Body of pancreas (tissue), 4 donors: Measurements from ENCODE around the gene BIRC2. TPM values are rescaled to one million over a fixed set of nuclear protein-coding genes. Genes with fewer than 3 reads are reported as not detected.

Experiments used
- ATAC-seq: fragments of 150-250 bp; one replicate; pipeline ENCODE4 v1.9.1; 2016
- DNase-seq, 4 donors: peaks; one replicate each; pipeline ENCODE4 v3.0.0-alpha.2; 2019
- H3K27ac ChIP-seq, 4 donors: fragments of 200-600 bp; sonication (generic); 1 replicate in 3 of 4; 2 replicates in 1 of 4; pipeline versions ENCODE4 v1.5.1 to v1.6.1; 2016 to 2019; ENCODE audit warnings: mild to moderate bottlenecking in 1 of 4, mixed read lengths in 1 of 4, moderate library complexity in 1 of 4
- H3K27me3 ChIP-seq, 2 donors: fragments of 200-600 bp; sonication (generic); one replicate each; pipeline ENCODE4 v1.6.0; 2016; ENCODE audit warnings: mild to moderate bottlenecking in 1 of 2
- H3K36me3 ChIP-seq, 2 donors: fragments of 200-600 bp; sonication (generic); replicated peaks in 1 of 2; 2 replicates each; pipeline ENCODE4 v1.5.1; 2016; ENCODE audit warnings: low read depth in 2 of 2; ENCODE audit not compliant: insufficient read depth in 1 of 2
- H3K4me1 ChIP-seq: fragments of 200-600 bp; sonication (generic); one replicate; pipeline ENCODE4 v1.6.0; 2016
- H3K4me3 ChIP-seq, 2 donors: fragments of 200-600 bp; sonication (generic); 1 replicate in 1 of 2; 2 replicates in 1 of 2; pipeline ENCODE4 v1.5.1; 2016 to 2019
- H3K9me3 ChIP-seq, 3 donors: fragments of 200-600 bp; sonication (generic); 1 replicate in 2 of 3; 2 replicates in 1 of 3; pipeline ENCODE4 v1.5.1; 2016
- POLR2A ChIP-seq, 3 donors: fragments of 450-650 bp; IDR thresholded peaks; one replicate each; pipeline ENCODE4 v1.6.1; 2016; ENCODE audit warnings: antibody characterized with exemption in 3 of 3, mild to moderate bottlenecking in 2 of 3
- WGBS, 2 donors: methylation state at CpG; one replicate each; pipeline ENCODE4 v1.1.5; 2017; 5-methylcytosine and 5-hydroxymethylcytosine counted together
- intact Hi-C: fragments of 100-400 bp; cut with DNase I; formaldehyde crosslinking; loops from one replicate; pipeline ENCODE4 v1.15.1; 2023
- total RNA-seq, 2 donors: library from RNA; depleted of rRNA; stranded (reverse); fragments of >200 nt; gene quantifications; one replicate each; pipeline ENCODE4 v1.1.0, GENCODE V29; 2016
- TF ChIP-seq, protein P1 (sequence below), 7 experiments: fragments of 450-650 bp in 4 of 7; fragments of 200-600 bp in 3 of 7; sonication (generic) in 3 of 7; IDR thresholded peaks; one replicate each; pipeline ENCODE4 v1.5.1; 2016 to 2019; ENCODE audit warnings: antibody characterized with exemption in 7 of 7

The BIRC2 gene
- total RNA-seq, 2 donors from 2014 or later: 46.5 to 53.2 TPM

DNA sequence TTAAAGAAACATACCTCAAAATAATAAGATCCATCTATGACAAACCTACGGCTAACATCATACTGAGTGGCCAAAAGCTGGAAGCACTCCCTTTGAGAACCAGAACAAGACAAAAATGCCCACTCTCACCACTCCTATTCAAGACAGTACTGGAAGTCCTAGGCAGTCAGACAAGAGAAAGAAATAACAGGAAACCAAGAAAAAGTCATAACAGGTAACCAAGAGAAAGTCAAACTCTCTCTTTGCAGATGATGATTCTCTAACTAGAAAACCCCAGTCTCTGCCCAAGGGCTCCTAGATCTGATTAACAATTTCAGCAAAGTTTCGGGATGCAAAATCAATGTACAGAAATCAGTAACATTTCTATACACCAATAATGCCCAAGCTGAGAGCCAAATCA is 70.0 kb downstream of the BIRC2 start:
- WGBS, 2 donors: 98% methylated on average over 2 of the region's 2 CpGs
- H3K9me3 ChIP-seq: no peaks in the 10 kb centered on the region
- TF ChIP-seq, protein P1, sequence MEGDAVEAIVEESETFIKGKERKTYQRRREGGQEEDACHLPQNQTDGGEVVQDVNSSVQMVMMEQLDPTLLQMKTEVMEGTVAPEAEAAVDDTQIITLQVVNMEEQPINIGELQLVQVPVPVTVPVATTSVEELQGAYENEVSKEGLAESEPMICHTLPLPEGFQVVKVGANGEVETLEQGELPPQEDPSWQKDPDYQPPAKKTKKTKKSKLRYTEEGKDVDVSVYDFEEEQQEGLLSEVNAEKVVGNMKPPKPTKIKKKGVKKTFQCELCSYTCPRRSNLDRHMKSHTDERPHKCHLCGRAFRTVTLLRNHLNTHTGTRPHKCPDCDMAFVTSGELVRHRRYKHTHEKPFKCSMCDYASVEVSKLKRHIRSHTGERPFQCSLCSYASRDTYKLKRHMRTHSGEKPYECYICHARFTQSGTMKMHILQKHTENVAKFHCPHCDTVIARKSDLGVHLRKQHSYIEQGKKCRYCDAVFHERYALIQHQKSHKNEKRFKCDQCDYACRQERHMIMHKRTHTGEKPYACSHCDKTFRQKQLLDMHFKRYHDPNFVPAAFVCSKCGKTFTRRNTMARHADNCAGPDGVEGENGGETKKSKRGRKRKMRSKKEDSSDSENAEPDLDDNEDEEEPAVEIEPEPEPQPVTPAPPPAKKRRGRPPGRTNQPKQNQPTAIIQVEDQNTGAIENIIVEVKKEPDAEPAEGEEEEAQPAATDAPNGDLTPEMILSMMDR (IDR thresholded peaks at IDR 0.05): no peak

DNA sequence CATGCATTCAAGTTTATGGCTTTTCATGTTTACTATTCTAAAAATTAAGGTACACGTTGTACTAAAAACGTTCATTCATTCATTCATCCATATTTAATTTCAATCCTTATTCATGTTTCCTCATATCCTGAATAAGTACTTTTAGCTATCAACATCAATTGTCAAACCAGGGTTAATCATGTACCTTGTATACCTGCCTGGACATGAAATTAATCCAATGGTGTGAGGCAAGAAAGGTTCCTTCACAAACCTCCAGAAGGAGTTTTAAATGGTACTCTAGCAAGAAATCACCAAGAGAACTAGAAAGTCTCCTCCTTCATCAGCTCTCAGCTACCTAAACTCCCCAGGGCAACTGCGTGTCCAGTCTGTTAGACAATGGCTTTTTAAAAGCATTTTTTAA is 72.2 kb downstream of the BIRC2 start:
- H3K27me3 ChIP-seq: no peaks in the 10 kb centered on the region
- DNase-seq (no peak), ATAC-seq (no peak)
- peaks cover 11% of the 10 kb centered on the region for H3K4me1 ChIP-seq
- H3K36me3 ChIP-seq: no peaks in the 10 kb centered on the region
- no peaks in the 10 kb centered on the region for H3K9me3 ChIP-seq
- no peak overlapping the region for H3K4me3 ChIP-seq
- WGBS, 2 donors: 48 to 59% methylated on average over 3 of the region's 3 CpGs
- no peak overlapping the region for H3K27ac ChIP-seq
- intact Hi-C loops: no loop called here
- TF ChIP-seq, protein P1 (IDR thresholded peaks at IDR 0.05): no peak
- no peak for TF ChIP-seq POLR2A (IDR thresholded peaks at IDR 0.05)

More for the DNA sequence above, 70.0 kb downstream of the BIRC2 start:
- DNase-seq: no peak
- Histone ChIP-seq H3K4me1 (peaks cover 12% of the 10 kb centered on the region), H3K27me3 (no peaks in the 10 kb centered on the region), H3K36me3 (no peaks in the 10 kb centered on the region), H3K27ac (no peak overlapping the region), H3K4me3 (no peak overlapping the region)
- intact Hi-C loops: no loop called here
- no peak for ATAC-seq

DNA sequence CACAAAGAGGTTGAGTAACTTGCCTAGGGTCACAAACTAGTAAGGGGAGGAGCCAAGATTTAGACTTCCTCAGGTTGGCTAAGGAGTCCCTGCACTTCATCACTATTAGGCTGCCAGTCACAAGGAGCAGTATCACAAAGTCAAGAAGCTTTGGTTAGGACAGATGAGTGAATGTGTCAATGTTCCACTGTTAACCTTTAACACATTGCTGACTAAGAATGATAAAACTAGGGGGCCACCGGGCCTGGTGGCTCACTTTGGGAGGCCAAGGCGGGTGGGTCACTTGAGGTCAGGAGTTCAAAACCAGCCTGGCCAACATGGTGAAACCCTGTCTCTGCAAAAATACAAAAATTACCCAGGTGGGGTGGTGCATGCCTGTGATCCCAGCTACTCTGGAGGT is 73.5 kb downstream of the BIRC2 start:
- H3K9me3 ChIP-seq: no peaks in the 10 kb centered on the region
- 75 to 76% methylated on average over 2 of the region's 2 CpGs for WGBS, 2 donors
- H3K27me3 ChIP-seq: no peaks in the 10 kb centered on the region
- TF ChIP-seq, protein P1 (IDR thresholded peaks at IDR 0.05): no peak
- no peak for TF ChIP-seq POLR2A (IDR thresholded peaks at IDR 0.05)
- peaks cover 12% of the 10 kb centered on the region for H3K4me1 ChIP-seq
- intact Hi-C loops: no loop called here
- H3K36me3 ChIP-seq: no peaks in the 10 kb centered on the region
- DNase-seq (no peak), ATAC-seq (no peak)
- H3K27ac ChIP-seq: no peak overlapping the region
- no peak overlapping the region for H3K4me3 ChIP-seq

DNA sequence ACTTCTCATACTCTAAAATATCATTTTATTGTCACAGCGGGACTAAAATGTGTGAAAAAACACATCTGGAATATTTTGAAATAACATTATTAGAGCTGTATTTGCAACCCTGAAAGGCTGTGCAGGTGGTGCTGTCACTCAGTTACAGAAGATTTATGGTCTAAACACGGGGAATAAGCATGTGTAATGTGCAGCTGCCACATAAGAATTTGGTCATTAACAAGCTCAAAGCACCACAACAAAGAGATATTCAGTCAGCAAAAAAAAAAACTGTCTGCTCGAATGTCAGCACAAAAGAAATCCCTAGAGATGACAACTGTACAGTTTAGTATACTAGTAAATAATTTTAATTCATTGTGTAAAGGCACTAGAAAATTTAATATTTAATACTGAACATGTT is 74.2 kb downstream of the BIRC2 start:
- no peak for TF ChIP-seq POLR2A (IDR thresholded peaks at IDR 0.05)
- TF ChIP-seq, protein P1 (IDR thresholded peaks at IDR 0.05): no peak
- intact Hi-C loops: no loop called here
- Histone ChIP-seq H3K27ac (no peak overlapping the region), H3K36me3 (no peaks in the 10 kb centered on the region), H3K9me3 (no peaks in the 10 kb centered on the region), H3K27me3 (no peaks in the 10 kb centered on the region), H3K4me1 (peaks cover 19% of the 10 kb centered on the region), H3K4me3 (no peak overlapping the region)
- WGBS, 2 donors: 22 to 24% methylated on average over 3 of the region's 3 CpGs
- no peak for ATAC-seq
- DNase-seq: no peak

DNA sequence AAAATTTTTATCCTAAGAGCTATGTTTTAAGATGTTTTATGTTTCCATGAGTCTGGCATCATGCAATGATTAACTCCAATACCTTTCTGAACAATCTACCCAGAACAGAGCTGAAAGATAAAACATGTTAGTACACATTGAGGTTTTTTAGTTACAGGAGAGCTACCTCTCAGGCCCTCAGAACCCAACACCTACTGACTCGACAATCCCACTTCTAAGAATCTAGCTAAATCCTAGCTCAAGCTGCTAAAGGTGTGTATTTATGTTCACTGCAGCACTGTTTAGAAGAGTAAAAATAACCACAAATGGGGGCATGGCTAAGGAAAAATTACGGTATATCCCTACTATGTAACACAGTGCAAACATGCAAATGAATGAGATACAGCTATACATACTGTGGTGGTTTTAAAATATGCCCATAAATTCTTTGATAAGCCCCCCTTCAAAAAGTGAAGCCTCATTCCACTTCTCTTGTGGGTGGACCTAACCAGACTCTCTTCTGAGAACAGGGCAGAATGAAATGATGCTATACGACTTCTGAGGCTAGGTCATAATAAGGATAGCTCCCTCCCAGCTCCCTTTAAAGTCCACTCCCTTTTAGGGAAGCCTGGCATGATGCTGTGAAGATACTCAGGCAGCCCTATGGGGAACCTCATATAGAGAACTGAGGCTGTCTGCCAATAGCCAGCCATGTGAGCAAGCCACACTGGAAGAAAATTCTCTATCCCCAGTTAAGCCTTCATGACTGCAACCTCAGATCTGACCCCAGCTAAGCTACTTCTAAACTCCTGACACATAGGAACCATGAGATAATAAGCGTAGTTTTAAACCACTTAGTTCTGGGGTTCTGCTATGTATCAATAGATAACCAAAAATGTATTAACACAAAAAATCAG is 76.1 kb downstream of the BIRC2 start:
- no peak overlapping the region for H3K27ac ChIP-seq

More for the DNA sequence above, 76.1 kb downstream of the BIRC2 start:
- 86 to 94% methylated on average over 4 of the region's 4 CpGs for WGBS, 2 donors
- no peaks in the 10 kb centered on the region for H3K36me3 ChIP-seq
- intact Hi-C loops: no loop called here
- H3K9me3 ChIP-seq: no peaks in the 10 kb centered on the region
- TF ChIP-seq, protein P1 (IDR thresholded peaks at IDR 0.05): no peak
- TF ChIP-seq POLR2A (IDR thresholded peaks at IDR 0.05): no peak
- H3K4me3 ChIP-seq: no peak overlapping the region
- no peak for ATAC-seq
- peaks cover 28% of the 10 kb centered on the region for H3K4me1 ChIP-seq
- H3K27me3 ChIP-seq: no peaks in the 10 kb centered on the region
- DNase-seq: no peak
